Measurements from ENCODE around the gene GRIPAP1. TPM values are rescaled to one million over a fixed set of nuclear protein-coding genes. Genes with fewer than 3 reads are reported as not detected.
A peak's percentile ranks its signal among the peaks of the same experiment; 100 is the strongest.

Gene GRIPAP1
- total and polyA plus RNA-seq, 5 donors from 2014 or later: 8.3 to 126 (median 9.3) TPM

DNA sequence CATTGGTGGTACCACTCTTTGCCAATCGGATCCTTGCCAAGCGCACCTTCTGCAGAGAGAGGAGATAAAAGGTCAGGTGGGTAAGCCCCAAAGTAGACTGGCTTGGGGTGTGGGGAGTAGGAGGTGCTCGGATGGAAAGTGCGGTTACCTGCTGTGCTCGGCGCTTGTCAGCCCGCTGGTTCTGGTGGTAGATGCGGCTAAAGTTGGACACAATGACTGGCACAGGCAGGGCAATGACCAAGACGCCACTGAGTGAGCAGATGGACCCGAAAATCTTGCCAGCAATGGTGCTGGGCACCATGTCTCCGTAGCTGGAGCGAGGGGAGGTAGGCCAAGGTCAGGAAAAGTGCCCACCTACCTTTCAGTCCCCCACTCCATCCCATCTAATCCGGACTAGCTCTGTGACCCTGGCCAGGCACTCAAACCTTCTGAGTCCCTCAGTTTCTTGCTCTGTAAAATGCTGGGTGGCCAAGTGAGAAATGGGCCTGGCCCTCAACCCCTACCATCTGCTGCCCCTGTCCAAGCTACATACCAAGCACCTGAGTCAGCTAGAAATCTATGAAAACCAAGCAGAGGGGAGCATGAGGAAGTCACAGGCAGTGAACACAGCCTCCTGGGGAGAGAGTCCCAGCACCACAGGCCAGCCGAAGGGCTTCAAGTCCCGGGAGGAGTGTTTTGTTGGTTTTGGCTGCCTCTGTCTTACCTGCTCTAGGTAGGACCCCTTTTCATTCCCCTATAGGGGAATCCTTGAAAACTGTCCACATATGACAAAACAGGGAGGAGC, 35.1 kb downstream of the GRIPAP1 start:
- Histone ChIP-seq H3K4me1 (ENCODE audit: control insufficient read depth, insufficient read depth, low read length, poor library complexity, severe bottlenecking) (peaks cover 6% of the 10 kb centered on the region), H3K27me3 (ENCODE audit: control insufficient read depth, insufficient read depth, low read length) (no peaks in the 10 kb centered on the region), H3K9me3 (ENCODE audit: control insufficient read depth in 2 of 2, low read length in 2 of 2) (no peaks in the 10 kb centered on the region), H3K27ac (ENCODE audit: insufficient read depth, low read length, poor library complexity, severe bottlenecking) (no peak overlapping the region), H3K36me3 (ENCODE audit: control insufficient read depth, insufficient read depth, low read length) (no peaks in the 10 kb centered on the region), H3K4me3 (ENCODE audit: low read depth, low read length) (no peak overlapping the region)
- H3K4me3 Mint-ChIP-seq: no peak overlapping the region
- peaks cover 6% of the 10 kb centered on the region for H3K27me3 Mint-ChIP-seq
- H3K9me3 Mint-ChIP-seq: no peaks in the 10 kb centered on the region
- no peaks in the 10 kb centered on the region for H3K36me3 Mint-ChIP-seq
- no peak for DNase-seq
- no peak for ATAC-seq (ENCODE audit: low read depth in 2 of 2)
- H3K4me1 Mint-ChIP-seq: peaks cover 0 to 12% (median under 1%) of the 10 kb centered on the region in 4 donors
- no peak overlapping the region for H3K27ac Mint-ChIP-seq

DNA sequence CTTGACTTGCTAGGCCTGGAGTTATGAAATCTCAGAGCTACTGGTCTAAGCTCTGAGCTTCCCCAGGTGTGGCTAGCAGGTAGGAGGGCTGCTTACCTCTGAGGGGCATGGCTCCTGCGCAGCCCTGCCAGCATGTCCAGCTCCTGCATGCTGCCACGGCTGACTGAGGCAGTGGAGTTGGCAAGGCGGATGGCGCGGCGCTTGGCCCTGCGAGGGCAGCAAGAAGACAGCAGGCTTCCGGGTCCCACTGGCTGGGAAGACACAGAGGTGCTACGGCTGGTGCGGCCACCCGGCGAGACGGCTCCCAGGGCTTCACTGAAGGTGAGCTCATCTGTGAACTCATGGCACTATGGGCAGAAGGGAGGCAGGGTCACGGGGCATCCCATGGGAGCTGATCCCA, 36.1 kb downstream of the GRIPAP1 start:
- Histone ChIP-seq H3K4me1 (ENCODE audit: control insufficient read depth, insufficient read depth, low read length, poor library complexity, severe bottlenecking) (no peaks in the 10 kb centered on the region), H3K27ac (ENCODE audit: insufficient read depth, low read length, poor library complexity, severe bottlenecking) (no peak overlapping the region), H3K27me3 (ENCODE audit: control insufficient read depth, insufficient read depth, low read length) (no peaks in the 10 kb centered on the region), H3K9me3 (ENCODE audit: control insufficient read depth in 2 of 2, low read length in 2 of 2) (no peaks in the 10 kb centered on the region), H3K36me3 (ENCODE audit: control insufficient read depth, insufficient read depth, low read length) (no peaks in the 10 kb centered on the region), H3K4me3 (ENCODE audit: low read depth, low read length) (no peak overlapping the region)
- peaks cover 0 to 8% (median 0%) of the 10 kb centered on the region in 4 donors for H3K4me1 Mint-ChIP-seq
- peaks cover 5% of the 10 kb centered on the region for H3K27me3 Mint-ChIP-seq
- H3K4me3 Mint-ChIP-seq: no peak overlapping the region
- H3K36me3 Mint-ChIP-seq: no peaks in the 10 kb centered on the region
- no peak overlapping the region for H3K27ac Mint-ChIP-seq
- DNase-seq (no peak), ATAC-seq (ENCODE audit: low read depth in 2 of 2) (no peak)
- no peaks in the 10 kb centered on the region for H3K9me3 Mint-ChIP-seq

DNA sequence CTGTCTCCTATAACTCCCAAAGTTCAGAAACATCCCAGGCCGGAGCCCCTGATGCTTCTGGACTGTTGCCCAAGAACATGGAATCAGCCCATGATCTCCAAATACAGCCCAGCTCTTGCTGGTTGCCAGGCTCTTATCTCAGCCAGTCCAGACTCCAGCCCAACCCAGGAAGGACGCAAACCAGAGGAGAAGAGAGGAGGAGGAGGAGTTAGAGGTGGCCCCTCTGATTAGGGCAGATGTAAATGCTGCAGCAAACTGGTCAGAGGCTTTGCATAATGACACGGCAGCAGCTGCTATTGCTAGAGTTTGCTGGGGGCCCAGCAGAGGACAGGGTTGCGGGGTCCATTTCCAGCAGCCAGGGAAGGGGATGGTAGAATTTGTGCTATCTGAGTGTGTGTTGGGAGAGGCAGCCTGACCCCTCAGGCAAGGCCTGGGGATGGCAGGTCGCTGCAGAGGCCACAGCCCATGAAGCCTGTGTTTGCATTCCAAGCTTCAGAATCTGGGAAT, 40.4 kb downstream of the GRIPAP1 start:
- no peak for ATAC-seq (ENCODE audit: low read depth in 2 of 2)
- H3K36me3 ChIP-seq (ENCODE audit: control insufficient read depth, insufficient read depth, low read length): no peaks in the 10 kb centered on the region
- H3K36me3 Mint-ChIP-seq: no peaks in the 10 kb centered on the region
- H3K4me1 Mint-ChIP-seq: peaks cover 0 to 14% (median 10%) of the 10 kb centered on the region in 4 donors
- no peaks in the 10 kb centered on the region for H3K9me3 ChIP-seq (ENCODE audit: control insufficient read depth in 2 of 2, low read length in 2 of 2)
- peaks cover 18% of the 10 kb centered on the region for H3K27me3 Mint-ChIP-seq
- H3K4me3 Mint-ChIP-seq: no peak overlapping the region
- peaks cover 7% of the 10 kb centered on the region for H3K4me1 ChIP-seq (ENCODE audit: control insufficient read depth, insufficient read depth, low read length, poor library complexity, severe bottlenecking)
- no peaks in the 10 kb centered on the region for H3K9me3 Mint-ChIP-seq
- no peak overlapping the region for H3K4me3 ChIP-seq (ENCODE audit: low read depth, low read length)
- H3K27ac ChIP-seq (ENCODE audit: insufficient read depth, low read length, poor library complexity, severe bottlenecking): no peak overlapping the region
- no peaks in the 10 kb centered on the region for H3K27me3 ChIP-seq (ENCODE audit: control insufficient read depth, insufficient read depth, low read length)
- H3K27ac Mint-ChIP-seq: no peak overlapping the region
- DNase-seq: no peak

DNA sequence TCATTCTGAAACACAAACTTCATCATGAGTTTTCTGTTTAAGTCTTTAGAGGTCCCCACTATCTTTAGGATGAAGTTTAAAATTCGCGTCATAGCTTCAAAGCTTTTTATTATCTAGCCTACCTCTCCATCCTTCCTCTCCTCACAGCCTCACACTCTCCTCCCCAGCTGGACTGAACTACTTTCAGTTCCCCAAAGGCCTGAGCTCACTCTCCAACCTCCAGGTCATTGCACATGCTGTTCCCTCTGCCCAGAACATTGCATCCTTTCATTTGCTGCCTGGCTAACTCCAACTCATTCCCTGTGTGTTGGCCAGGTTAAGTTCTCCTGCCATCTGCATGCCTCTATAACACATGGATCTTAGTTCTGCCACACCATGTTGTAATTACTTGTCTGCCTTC, 41.8 kb downstream of the GRIPAP1 start:
- no peaks in the 10 kb centered on the region for H3K27me3 ChIP-seq (ENCODE audit: control insufficient read depth, insufficient read depth, low read length)
- H3K4me1 Mint-ChIP-seq: peaks cover 0 to 27% (median 12%) of the 10 kb centered on the region in 4 donors
- no peaks in the 10 kb centered on the region for H3K9me3 ChIP-seq (ENCODE audit: control insufficient read depth in 2 of 2, low read length in 2 of 2)
- no peaks in the 10 kb centered on the region for H3K9me3 Mint-ChIP-seq
- peaks cover 9% of the 10 kb centered on the region for H3K36me3 ChIP-seq (ENCODE audit: control insufficient read depth, insufficient read depth, low read length)
- H3K27ac ChIP-seq (ENCODE audit: insufficient read depth, low read length, poor library complexity, severe bottlenecking): no peak overlapping the region
- DNase-seq (no peak), ATAC-seq (ENCODE audit: low read depth in 2 of 2) (no peak)
- H3K27ac Mint-ChIP-seq: peak overlapping the region in 1 of 3 donors; percentile 13
- H3K27me3 Mint-ChIP-seq: peaks cover 18% of the 10 kb centered on the region
- no peak overlapping the region for H3K4me3 ChIP-seq (ENCODE audit: low read depth, low read length)
- H3K36me3 Mint-ChIP-seq: no peaks in the 10 kb centered on the region
- H3K4me1 ChIP-seq (ENCODE audit: control insufficient read depth, insufficient read depth, low read length, poor library complexity, severe bottlenecking): peaks cover 21% of the 10 kb centered on the region
- peak overlapping the region; percentile 0 to 83 (median 60) for H3K4me3 Mint-ChIP-seq

DNA sequence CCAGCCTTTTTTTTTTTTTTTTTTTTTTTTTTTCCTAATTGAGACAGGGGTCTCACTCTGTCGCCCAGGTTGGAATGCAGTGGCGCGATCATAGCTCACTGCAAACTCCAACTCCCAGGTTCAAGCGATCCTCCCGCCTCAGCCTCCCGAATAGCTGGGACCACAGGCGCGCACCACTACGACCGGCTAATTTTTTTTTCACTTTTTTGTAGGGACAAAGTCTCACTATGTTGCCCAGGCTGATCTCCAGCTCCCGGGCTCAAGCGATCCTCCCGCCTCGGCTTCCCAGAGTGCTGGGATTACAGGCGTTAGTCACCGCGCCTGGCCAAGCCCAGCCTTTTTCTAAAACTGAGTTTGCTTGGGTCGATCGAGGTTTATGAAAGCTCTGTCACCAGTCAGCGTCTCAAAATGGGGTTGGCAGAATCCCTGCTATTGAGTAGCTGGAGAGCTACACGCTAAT, 43.4 kb downstream of the GRIPAP1 start:
- peak in 1 of 3 donors; percentile 42 for DNase-seq
- H3K4me1 Mint-ChIP-seq: peaks cover 0 to 42% (median 23%) of the 10 kb centered on the region in 4 donors
- Histone ChIP-seq H3K9me3 (ENCODE audit: control insufficient read depth in 2 of 2, low read length in 2 of 2) (no peaks in the 10 kb centered on the region), H3K27me3 (ENCODE audit: control insufficient read depth, insufficient read depth, low read length) (no peaks in the 10 kb centered on the region), H3K4me1 (ENCODE audit: control insufficient read depth, insufficient read depth, low read length, poor library complexity, severe bottlenecking) (peaks cover 37% of the 10 kb centered on the region), H3K36me3 (ENCODE audit: control insufficient read depth, insufficient read depth, low read length) (peaks cover 14% of the 10 kb centered on the region), H3K4me3 (ENCODE audit: low read depth, low read length) (peak overlapping the region; percentile 72), H3K27ac (ENCODE audit: insufficient read depth, low read length, poor library complexity, severe bottlenecking) (peak overlapping the region; percentile 99)
- H3K27ac Mint-ChIP-seq: peak overlapping the region; percentile 92 to 100 (median 100)
- peaks cover 3% of the 10 kb centered on the region for H3K36me3 Mint-ChIP-seq
- ATAC-seq (ENCODE audit: low read depth in 2 of 2): no peak
- peaks cover 18% of the 10 kb centered on the region for H3K27me3 Mint-ChIP-seq
- H3K4me3 Mint-ChIP-seq: peak overlapping the region; percentile 94 to 99 (median 98)
- H3K9me3 Mint-ChIP-seq: no peaks in the 10 kb centered on the region

DNA sequence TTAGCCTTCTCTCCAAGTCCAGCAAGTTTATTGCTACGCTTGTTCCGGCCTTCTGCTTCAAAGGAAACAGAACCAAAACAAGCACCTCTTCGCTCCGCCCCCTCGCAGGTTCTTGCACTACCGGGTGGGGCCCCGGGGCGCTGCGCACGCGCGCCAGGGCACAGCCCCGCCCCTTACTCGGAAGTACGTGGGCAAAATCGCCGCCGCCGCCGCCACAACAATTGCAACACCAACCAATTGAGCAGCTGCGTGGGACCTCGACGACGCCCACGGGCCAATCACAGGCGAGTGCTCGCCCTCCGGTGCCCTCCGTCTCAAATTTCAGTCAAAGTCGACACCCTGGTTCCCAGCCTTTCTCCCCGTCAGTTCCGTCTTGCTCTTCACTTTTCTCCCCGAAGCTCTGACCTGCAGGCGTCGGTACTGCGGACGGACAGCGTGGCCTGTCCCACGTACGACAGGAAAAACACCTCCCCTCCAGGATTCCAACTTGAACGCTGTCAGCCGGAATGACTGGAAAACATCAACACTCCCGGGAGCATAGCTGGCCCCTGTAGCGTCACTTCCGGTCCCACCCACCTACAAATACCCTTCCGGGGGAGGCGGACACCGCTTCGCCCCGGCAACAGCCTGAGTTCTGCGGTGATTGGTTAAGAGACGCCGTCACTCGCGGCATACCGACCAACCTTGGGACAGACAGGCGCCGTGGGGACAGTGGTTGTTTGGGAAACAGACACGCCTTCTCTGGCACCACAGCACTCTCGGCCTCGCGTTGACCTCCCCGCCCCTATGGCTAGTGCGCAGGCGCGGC, 44.0 kb downstream of the GRIPAP1 start:
- ATAC-seq (ENCODE audit: low read depth in 2 of 2): peak; percentile 81 to 86
- Mint-ChIP-seq H3K4me1 (peaks cover 0 to 48% (median 26%) of the 10 kb centered on the region in 4 donors), H3K36me3 (peaks cover 3% of the 10 kb centered on the region)

DNA sequence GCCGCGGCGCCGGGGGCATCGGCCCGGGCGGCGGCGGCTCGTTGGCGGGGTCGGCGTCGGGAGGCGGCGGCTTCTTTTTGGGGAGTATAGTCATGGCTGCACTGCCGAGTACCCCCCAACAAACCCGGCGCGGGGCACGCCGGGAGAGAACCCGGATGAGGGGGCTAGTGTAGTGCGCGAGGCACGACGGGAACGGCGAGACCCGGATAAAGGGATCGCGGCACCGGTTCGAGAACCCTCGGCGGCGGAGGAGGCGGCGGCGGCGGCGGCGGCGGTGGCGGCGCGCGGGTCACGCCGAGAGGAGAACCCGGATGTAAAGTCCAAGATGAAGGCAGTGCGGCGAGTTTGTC, 44.6 kb downstream of the GRIPAP1 start, which contains the start of gene OTUD5:
TSS of gene OTUD5 (minus strand) at position 131 of the 350 bp plus-strand sequence. CDS start at position 94, 37 bp downstream.
- ATAC-seq (ENCODE audit: low read depth in 2 of 2): peak; percentile 42 to 49
- H3K4me3 ChIP-seq (ENCODE audit: low read depth, low read length): peak within 1 kb of the TSS; percentile 84
- H3K36me3 ChIP-seq (ENCODE audit: control insufficient read depth, insufficient read depth, low read length): peaks cover 14% of the 10 kb centered on the region
- Mint-ChIP-seq H3K4me3 (peak within 1 kb of the TSS; percentile 94 to 99 (median 98)), H3K27me3 (peaks cover 18% of the 10 kb centered on the region), H3K36me3 (peaks cover 3% of the 10 kb centered on the region), H3K27ac (peak within 1 kb of the TSS; percentile 92 to 100 (median 100)), H3K4me1 (peaks cover 0 to 54% (median 31%) of the 10 kb centered on the region in 4 donors), H3K9me3 (no peaks in the 10 kb centered on the region)
- peaks cover 49% of the 10 kb centered on the region for H3K4me1 ChIP-seq (ENCODE audit: control insufficient read depth, insufficient read depth, low read length, poor library complexity, severe bottlenecking)
- peak within 1 kb of the TSS; percentile 99 for H3K27ac ChIP-seq (ENCODE audit: insufficient read depth, low read length, poor library complexity, severe bottlenecking)
- peak in 1 of 3 donors; percentile 73 for DNase-seq
- H3K9me3 ChIP-seq (ENCODE audit: control insufficient read depth in 2 of 2, low read length in 2 of 2): no peaks in the 10 kb centered on the region
- no peaks in the 10 kb centered on the region for H3K27me3 ChIP-seq (ENCODE audit: control insufficient read depth, insufficient read depth, low read length)

More for the DNA sequence above, 44.0 kb downstream of the GRIPAP1 start:
- Histone ChIP-seq H3K4me3 (ENCODE audit: low read depth, low read length) (peak overlapping the region; percentile 79), H3K27ac (ENCODE audit: insufficient read depth, low read length, poor library complexity, severe bottlenecking) (peak overlapping the region; percentile 99), H3K9me3 (ENCODE audit: control insufficient read depth in 2 of 2, low read length in 2 of 2) (no peaks in the 10 kb centered on the region), H3K4me1 (ENCODE audit: control insufficient read depth, insufficient read depth, low read length, poor library complexity, severe bottlenecking) (peaks cover 43% of the 10 kb centered on the region), H3K27me3 (ENCODE audit: control insufficient read depth, insufficient read depth, low read length) (no peaks in the 10 kb centered on the region), H3K36me3 (ENCODE audit: control insufficient read depth, insufficient read depth, low read length) (peaks cover 14% of the 10 kb centered on the region)
- DNase-seq: peak; percentile 91 to 96 (median 95)
- Mint-ChIP-seq H3K9me3 (no peaks in the 10 kb centered on the region), H3K27me3 (peaks cover 18% of the 10 kb centered on the region), H3K27ac (peak overlapping the region; percentile 92 to 100 (median 100)), H3K4me3 (peak overlapping the region; percentile 94 to 99 (median 98))
